Measurements from ENCODE around the gene OR14J1. TPM values are rescaled to one million over a fixed set of nuclear protein-coding genes. Genes with fewer than 3 reads are reported as not detected.

The OR14J1 gene
- polyA plus RNA-seq, 1 of the 3 experiments (the other 2 are of a cell fraction), result not detected

DNA sequence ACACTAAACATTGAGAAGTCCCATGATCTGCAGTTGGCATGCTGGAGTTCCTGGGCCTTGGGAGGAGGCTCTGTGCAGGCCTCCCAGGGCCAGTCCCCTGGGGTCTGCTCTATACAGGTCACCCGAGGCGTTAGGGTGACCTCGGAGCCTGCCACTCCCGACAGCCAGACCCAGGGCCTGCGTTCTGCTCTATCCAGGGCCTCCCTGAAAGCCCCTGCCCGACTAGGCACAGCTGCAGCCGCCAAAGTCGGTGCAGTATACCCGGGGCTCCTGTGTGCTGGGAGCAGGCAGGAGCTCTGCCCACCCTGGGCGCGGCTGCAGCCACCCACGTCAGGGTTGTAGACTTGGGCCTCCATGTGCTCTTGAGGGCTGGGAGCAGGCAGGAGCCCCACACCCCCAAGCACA is 6.3 kb upstream of the OR14J1 start:
- Histone ChIP-seq H3K79me2 (ENCODE audit: insufficient read depth) (no peaks in the 10 kb centered on the region), H3K4me3 (ENCODE audit: low read depth in 2 of 2, low read length in 1 of 2) (no peak overlapping the region), H3K9ac (no peak overlapping the region), H3K27me3 (ENCODE audit: insufficient read depth) (no peaks in the 10 kb centered on the region), H3F3A (replicated peaks; ENCODE audit: insufficient read depth) (no peaks in the 10 kb centered on the region), H3K9me3 (no peaks in the 10 kb centered on the region), H2AFZ (ENCODE audit: low read depth) (no peak overlapping the region), H3K27ac (ENCODE audit: low read depth in 2 of 2, low read length in 1 of 2) (no peak overlapping the region), H4K20me1 (ENCODE audit: insufficient read depth) (no peaks in the 10 kb centered on the region), H3K9me2 (no peaks in the 10 kb centered on the region; the same call in 1 of the 2 replicates), H3K4me2 (no peak overlapping the region), H3K36me3 (replicated peaks in 1 of 2; ENCODE audit: control insufficient read depth in 1 of 2, insufficient read depth in 2 of 2, low read length in 1 of 2) (no peaks in the 10 kb centered on the region), H3K4me1 (ENCODE audit: control insufficient read depth in 1 of 2, insufficient read depth in 2 of 2, low read depth in 1 of 2, low read length in 1 of 2) (no peaks in the 10 kb centered on the region)
- DNase-seq, result no peak
- ChIA-PET POLR2A (no interaction called here), CTCF (no interaction called here)
- TF ChIP-seq, protein P1, sequence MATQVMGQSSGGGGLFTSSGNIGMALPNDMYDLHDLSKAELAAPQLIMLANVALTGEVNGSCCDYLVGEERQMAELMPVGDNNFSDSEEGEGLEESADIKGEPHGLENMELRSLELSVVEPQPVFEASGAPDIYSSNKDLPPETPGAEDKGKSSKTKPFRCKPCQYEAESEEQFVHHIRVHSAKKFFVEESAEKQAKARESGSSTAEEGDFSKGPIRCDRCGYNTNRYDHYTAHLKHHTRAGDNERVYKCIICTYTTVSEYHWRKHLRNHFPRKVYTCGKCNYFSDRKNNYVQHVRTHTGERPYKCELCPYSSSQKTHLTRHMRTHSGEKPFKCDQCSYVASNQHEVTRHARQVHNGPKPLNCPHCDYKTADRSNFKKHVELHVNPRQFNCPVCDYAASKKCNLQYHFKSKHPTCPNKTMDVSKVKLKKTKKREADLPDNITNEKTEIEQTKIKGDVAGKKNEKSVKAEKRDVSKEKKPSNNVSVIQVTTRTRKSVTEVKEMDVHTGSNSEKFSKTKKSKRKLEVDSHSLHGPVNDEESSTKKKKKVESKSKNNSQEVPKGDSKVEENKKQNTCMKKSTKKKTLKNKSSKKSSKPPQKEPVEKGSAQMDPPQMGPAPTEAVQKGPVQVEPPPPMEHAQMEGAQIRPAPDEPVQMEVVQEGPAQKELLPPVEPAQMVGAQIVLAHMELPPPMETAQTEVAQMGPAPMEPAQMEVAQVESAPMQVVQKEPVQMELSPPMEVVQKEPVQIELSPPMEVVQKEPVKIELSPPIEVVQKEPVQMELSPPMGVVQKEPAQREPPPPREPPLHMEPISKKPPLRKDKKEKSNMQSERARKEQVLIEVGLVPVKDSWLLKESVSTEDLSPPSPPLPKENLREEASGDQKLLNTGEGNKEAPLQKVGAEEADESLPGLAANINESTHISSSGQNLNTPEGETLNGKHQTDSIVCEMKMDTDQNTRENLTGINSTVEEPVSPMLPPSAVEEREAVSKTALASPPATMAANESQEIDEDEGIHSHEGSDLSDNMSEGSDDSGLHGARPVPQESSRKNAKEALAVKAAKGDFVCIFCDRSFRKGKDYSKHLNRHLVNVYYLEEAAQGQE (IDR thresholded peaks at IDR 0.05; ENCODE audit: low read depth, low read length), result no peak
- no peak for TF ChIP-seq SIN3A (IDR thresholded peaks at IDR 0.05; ENCODE audit: borderline replicate concordance, low read depth, low read length)
- TF ChIP-seq, protein P2, sequence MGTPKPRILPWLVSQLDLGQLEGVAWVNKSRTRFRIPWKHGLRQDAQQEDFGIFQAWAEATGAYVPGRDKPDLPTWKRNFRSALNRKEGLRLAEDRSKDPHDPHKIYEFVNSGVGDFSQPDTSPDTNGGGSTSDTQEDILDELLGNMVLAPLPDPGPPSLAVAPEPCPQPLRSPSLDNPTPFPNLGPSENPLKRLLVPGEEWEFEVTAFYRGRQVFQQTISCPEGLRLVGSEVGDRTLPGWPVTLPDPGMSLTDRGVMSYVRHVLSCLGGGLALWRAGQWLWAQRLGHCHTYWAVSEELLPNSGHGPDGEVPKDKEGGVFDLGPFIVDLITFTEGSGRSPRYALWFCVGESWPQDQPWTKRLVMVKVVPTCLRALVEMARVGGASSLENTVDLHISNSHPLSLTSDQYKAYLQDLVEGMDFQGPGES (IDR thresholded peaks at IDR 0.05; ENCODE audit: low read depth, low read length), result no peak
- no peak for TF ChIP-seq ELF1 (IDR thresholded peaks at IDR 0.05)
- TF ChIP-seq RFX5 (IDR thresholded peaks at IDR 0.05; ENCODE audit: low read length), result no peak
- TF ChIP-seq, protein P3, sequence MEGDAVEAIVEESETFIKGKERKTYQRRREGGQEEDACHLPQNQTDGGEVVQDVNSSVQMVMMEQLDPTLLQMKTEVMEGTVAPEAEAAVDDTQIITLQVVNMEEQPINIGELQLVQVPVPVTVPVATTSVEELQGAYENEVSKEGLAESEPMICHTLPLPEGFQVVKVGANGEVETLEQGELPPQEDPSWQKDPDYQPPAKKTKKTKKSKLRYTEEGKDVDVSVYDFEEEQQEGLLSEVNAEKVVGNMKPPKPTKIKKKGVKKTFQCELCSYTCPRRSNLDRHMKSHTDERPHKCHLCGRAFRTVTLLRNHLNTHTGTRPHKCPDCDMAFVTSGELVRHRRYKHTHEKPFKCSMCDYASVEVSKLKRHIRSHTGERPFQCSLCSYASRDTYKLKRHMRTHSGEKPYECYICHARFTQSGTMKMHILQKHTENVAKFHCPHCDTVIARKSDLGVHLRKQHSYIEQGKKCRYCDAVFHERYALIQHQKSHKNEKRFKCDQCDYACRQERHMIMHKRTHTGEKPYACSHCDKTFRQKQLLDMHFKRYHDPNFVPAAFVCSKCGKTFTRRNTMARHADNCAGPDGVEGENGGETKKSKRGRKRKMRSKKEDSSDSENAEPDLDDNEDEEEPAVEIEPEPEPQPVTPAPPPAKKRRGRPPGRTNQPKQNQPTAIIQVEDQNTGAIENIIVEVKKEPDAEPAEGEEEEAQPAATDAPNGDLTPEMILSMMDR (IDR thresholded peaks at IDR 0.05), result no peak
- TF ChIP-seq, protein P4, sequence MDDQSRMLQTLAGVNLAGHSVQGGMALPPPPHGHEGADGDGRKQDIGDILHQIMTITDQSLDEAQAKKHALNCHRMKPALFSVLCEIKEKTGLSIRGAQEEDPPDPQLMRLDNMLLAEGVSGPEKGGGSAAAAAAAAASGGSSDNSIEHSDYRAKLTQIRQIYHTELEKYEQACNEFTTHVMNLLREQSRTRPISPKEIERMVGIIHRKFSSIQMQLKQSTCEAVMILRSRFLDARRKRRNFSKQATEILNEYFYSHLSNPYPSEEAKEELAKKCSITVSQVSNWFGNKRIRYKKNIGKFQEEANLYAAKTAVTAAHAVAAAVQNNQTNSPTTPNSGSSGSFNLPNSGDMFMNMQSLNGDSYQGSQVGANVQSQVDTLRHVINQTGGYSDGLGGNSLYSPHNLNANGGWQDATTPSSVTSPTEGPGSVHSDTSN (IDR thresholded peaks at IDR 0.05), result no peak
- TF ChIP-seq FOSL2 (IDR thresholded peaks at IDR 0.05; ENCODE audit: borderline replicate concordance, low read depth), result no peak
- no peak for TF ChIP-seq MEF2A (IDR thresholded peaks at IDR 0.05; ENCODE audit: borderline replicate concordance, low read depth)
- TF ChIP-seq TCF12 (IDR thresholded peaks at IDR 0.05), result no peak
- TF ChIP-seq, protein P5, sequence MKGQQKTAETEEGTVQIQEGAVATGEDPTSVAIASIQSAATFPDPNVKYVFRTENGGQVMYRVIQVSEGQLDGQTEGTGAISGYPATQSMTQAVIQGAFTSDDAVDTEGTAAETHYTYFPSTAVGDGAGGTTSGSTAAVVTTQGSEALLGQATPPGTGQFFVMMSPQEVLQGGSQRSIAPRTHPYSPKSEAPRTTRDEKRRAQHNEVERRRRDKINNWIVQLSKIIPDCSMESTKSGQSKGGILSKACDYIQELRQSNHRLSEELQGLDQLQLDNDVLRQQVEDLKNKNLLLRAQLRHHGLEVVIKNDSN (IDR thresholded peaks at IDR 0.05; ENCODE audit: borderline replicate concordance, low read depth), result no peak
- no CpG with 5 or more reads among the region's 12 CpGs for WGBS (ENCODE audit: low lambda C conversion rate)

Measured in SK-N-SH (cell line).